Type B pancreatic cell (in vitro differentiated cells): ENCODE measurements around the gene EIF2AK3. TPM values are rescaled to one million over a fixed set of nuclear protein-coding genes. Genes with fewer than 3 reads are reported as not detected.

Source experiments
- DNase-seq: peaks from one replicate; pipeline ENCODE4 v3.0.0; 2021; ENCODE audit warnings: mixed read lengths; ENCODE audit not compliant: unreplicated experiment; ENCODE audit errors: extremely low spot score
- H3K27ac Mint-ChIP-seq: 2 replicates; pipeline ENCODE4 v1.8.0; 2021; ENCODE audit warnings: mild to moderate bottlenecking, mixed read lengths
- H3K27me3 Mint-ChIP-seq: 2 replicates; pipeline ENCODE4 v1.8.0; 2021; ENCODE audit warnings: mixed read lengths
- H3K36me3 Mint-ChIP-seq: 2 replicates; pipeline ENCODE4 v1.8.0; 2021; ENCODE audit warnings: mixed read lengths
- H3K4me1 Mint-ChIP-seq: one replicate; pipeline ENCODE4 v1.8.0; 2021; ENCODE audit warnings: mixed read lengths; ENCODE audit not compliant: unreplicated experiment
- H3K4me3 Mint-ChIP-seq: 2 replicates; pipeline ENCODE4 v1.8.0; 2021; ENCODE audit warnings: mild to moderate bottlenecking, mixed read lengths
- H3K9me3 Mint-ChIP-seq: 2 replicates; pipeline ENCODE4 v1.8.0; 2021; ENCODE audit warnings: mixed read lengths
- long read RNA-seq: library from polyadenylated mRNA; unstranded; transcript quantifications from one replicate; pipeline ENCODE4 v2.0.0, GENCODE V29; 2020
- total RNA-seq: library from RNA; stranded (reverse); gene quantifications from 2 replicates; pipeline ENCODE4 v1.2.1, GENCODE V29; 2021; ENCODE audit warnings: low replicate concordance
- TF ChIP-seq, protein P1 (sequence below): fragments of 200-600 bp; sonication (generic); conservative IDR thresholded peaks from 2 replicates; pipeline ENCODE4 v1.5.0; 2021; ENCODE audit warnings: antibody characterized with exemption, mild to moderate bottlenecking

Gene EIF2AK3
- 22.9 and 31.9 TPM in 2 replicates for total RNA-seq
- long read RNA-seq, partial matches to known transcripts, result 5 of 6 reads
- long read RNA-seq, other reads (novel, unspliced or antisense), result 1 of 6 reads

DNA sequence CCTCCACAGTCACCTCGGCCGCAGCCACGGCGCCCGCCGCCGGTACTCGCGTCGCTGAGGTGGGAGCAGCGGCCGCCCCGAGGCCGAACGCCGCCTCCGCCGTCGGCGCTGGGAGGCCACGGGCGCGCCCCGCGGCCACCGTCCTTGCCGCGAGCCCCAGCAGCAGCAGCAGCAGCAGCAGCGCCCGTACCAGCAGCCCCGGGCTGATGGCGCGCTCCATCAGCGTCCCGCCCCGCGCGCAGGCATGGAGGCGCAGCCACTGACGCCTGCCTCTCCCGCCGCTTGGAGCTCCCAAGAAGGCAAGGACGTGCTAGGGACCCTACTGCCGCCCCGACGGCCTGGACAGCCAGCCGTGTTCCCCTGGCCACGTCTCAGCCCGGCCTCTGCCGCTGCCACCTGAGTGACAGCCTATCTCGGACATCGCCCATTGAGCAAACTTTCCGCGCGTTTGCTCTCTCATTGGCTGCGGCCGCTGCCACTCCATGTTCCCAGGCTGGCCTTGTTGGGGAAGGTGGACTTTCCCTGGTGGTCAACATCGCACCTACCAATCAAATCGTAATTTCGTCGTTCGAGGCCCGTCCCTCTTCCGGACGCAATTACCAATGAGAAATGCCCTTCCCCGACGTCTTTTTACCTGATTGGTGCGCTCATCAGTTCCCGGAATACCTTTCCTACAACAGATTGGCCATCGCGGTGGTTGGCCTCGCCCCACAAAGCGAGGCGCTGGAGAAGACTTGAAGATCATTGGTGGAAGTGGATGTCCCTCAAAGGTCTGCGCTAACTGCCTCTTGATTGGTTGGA lies at the start of gene EIF2AK3:
EIF2AK3 (minus strand) TSS at position 410 of the 801 bp plus-strand sequence; CDS start at position 220, 190 bp downstream.
- H3K4me3 Mint-ChIP-seq, result peak within 1 kb of the TSS; percentile 94
- TF ChIP-seq, protein P1, sequence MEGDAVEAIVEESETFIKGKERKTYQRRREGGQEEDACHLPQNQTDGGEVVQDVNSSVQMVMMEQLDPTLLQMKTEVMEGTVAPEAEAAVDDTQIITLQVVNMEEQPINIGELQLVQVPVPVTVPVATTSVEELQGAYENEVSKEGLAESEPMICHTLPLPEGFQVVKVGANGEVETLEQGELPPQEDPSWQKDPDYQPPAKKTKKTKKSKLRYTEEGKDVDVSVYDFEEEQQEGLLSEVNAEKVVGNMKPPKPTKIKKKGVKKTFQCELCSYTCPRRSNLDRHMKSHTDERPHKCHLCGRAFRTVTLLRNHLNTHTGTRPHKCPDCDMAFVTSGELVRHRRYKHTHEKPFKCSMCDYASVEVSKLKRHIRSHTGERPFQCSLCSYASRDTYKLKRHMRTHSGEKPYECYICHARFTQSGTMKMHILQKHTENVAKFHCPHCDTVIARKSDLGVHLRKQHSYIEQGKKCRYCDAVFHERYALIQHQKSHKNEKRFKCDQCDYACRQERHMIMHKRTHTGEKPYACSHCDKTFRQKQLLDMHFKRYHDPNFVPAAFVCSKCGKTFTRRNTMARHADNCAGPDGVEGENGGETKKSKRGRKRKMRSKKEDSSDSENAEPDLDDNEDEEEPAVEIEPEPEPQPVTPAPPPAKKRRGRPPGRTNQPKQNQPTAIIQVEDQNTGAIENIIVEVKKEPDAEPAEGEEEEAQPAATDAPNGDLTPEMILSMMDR, result peak; percentile 36
- H3K36me3 Mint-ChIP-seq, result no peaks in the 10 kb centered on the region
- peaks cover 4% of the 10 kb centered on the region for H3K4me1 Mint-ChIP-seq
- H3K27me3 Mint-ChIP-seq, result no peaks in the 10 kb centered on the region
- H3K27ac Mint-ChIP-seq, result peak within 1 kb of the TSS; percentile 88
- H3K9me3 Mint-ChIP-seq, result no peaks in the 10 kb centered on the region
- DNase-seq, result peak; percentile 96

DNA sequence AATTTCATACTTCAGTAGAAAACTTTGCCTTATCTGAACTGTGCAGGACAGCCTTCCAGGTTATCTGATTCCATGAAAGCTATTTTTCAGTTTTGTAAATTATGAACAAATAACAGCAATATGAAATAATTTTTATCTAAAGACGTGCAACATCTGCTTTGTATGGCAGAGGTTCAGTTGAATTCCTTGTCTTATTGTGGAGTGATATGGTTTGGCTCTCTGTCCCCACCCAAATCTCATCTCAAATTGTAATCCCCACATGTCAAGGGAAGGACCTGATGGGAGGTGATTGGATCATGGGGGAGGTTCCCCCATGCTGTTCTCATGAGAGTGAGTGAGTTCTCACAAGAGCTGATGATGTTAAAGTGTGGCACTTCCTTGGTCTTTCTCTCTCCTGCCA lies 46.1 kb upstream of the EIF2AK3 start:
- TF ChIP-seq, protein P1, result no peak
- H3K27me3 Mint-ChIP-seq, result peaks cover 3% of the 10 kb centered on the region
- no peaks in the 10 kb centered on the region for H3K36me3 Mint-ChIP-seq
- no peaks in the 10 kb centered on the region for H3K4me1 Mint-ChIP-seq
- H3K4me3 Mint-ChIP-seq, result no peak overlapping the region
- no peak overlapping the region for H3K27ac Mint-ChIP-seq
- no peak for DNase-seq
- H3K9me3 Mint-ChIP-seq, result no peaks in the 10 kb centered on the region

DNA sequence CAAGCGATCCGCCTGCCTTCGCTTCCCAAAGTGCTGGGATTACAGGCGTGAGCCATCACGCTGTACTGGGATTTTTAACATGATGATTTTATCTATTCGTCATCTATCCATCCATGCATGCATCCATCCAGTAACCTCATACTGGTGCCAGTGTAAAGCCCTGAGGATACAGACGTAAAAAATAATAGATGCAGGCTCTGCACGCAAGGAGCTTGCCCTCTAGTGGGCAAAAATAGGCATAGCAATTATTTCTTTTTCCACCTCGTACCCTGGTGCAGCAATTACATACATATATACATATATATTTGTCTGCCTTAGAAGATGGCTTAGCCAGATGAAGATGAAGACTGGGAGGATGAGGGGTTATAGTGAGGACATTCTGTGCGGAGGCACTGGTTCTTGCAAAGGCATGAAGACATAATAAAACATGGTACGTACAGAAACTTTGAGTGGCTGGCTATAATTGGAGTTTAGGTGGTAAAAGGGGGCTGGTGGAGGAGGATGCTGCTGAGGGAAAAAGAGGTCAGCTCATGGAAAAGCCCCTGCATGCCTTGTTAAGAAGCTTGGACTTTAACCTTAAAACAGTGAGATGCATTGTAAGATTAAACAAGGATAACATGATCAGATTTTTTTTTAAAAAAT lies 44.6 kb upstream of the EIF2AK3 start:
- Mint-ChIP-seq H3K36me3 (no peaks in the 10 kb centered on the region), H3K9me3 (no peaks in the 10 kb centered on the region), H3K4me3 (no peak overlapping the region), H3K27me3 (peaks cover 3% of the 10 kb centered on the region), H3K4me1 (no peaks in the 10 kb centered on the region), H3K27ac (no peak overlapping the region)
- DNase-seq, result no peak
- TF ChIP-seq, protein P1, result peak; percentile 91

DNA sequence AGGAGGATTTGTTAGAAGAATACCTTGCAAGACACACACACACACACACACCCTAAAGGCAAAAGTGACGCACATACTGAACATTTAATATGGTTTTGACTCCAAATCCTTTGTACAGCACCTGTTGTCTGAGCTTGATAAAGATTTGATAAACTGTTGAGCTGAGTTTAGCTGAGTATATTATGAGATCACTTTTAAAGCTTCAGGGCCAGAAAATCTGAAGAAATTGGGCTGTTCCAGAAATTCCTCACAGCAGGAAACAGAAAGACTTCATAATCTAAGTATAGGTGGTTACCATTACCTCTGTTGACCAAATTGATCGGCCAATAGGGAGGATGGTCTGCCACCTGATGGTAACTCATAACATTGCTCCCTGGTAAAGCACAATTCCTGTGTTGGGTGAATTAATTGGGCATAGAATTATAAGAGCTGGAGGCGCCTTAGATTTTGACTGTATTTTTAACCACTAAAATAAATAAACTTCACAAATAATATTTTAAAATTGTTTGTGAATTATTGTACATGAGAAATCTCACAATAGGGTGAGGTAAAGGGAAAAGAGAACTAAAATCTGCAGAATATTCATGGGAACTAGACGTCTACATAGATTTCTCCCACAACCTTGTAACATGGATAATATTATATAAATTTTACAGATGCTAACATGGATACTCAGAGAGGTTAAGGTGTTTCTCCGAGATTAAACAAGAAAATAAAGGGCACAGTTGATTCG lies 42.4 kb upstream of the EIF2AK3 start:
- Mint-ChIP-seq H3K27ac (no peak overlapping the region), H3K4me1 (no peaks in the 10 kb centered on the region), H3K27me3 (peaks cover 3% of the 10 kb centered on the region), H3K4me3 (no peak overlapping the region), H3K9me3 (no peaks in the 10 kb centered on the region), H3K36me3 (no peaks in the 10 kb centered on the region)
- TF ChIP-seq, protein P1, result peak; percentile 74
- DNase-seq, result no peak

DNA sequence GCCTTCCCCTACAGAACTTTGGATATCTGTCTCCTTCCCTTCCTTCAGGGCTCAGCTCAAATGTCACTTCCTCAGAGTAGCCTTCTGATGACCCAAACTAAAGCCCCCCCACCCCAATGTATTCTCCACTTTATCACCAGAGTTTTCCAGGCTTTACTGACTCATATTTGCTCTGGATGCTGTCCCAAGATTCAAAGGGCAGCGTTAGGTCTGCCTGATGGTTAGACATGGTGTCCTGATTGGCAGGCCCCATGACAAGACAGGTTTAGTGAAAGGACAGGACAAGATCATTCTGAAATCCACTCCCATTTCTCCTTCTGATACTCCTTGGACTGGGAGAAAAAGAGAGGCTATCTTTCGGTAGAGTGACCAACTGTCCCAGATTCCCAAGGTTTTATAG lies 41.6 kb upstream of the EIF2AK3 start:
- peaks cover 3% of the 10 kb centered on the region for H3K27me3 Mint-ChIP-seq
- H3K4me1 Mint-ChIP-seq, result no peaks in the 10 kb centered on the region
- TF ChIP-seq, protein P1, result no peak
- no peak overlapping the region for H3K4me3 Mint-ChIP-seq
- no peak overlapping the region for H3K27ac Mint-ChIP-seq
- H3K36me3 Mint-ChIP-seq, result no peaks in the 10 kb centered on the region
- no peak for DNase-seq
- H3K9me3 Mint-ChIP-seq, result peaks cover 2% of the 10 kb centered on the region
